Fibroblast of skin of abdomen (primary cell): ENCODE results near the gene NFATC3.
A peak's percentile ranks its signal among the peaks of the same experiment; 100 is the strongest.
"Not testable (repeated sequence)": the region's sequence is repeated elsewhere in the genome, so short reads cannot be mapped to it uniquely, and the experiment has no call there.

Experiments used
- DNase-seq: peaks from one replicate; pipeline ENCODE4 v3.0.0-alpha.2; 2013

The NFATC3 gene

GRCh38 chr16:68090130-68090529 is 5.0 kb downstream of the NFATC3 start:
- DNase-seq = no peak

- DNase-seq = no peak
These were observed 5.4 kb downstream of the NFATC3 start for GRCh38 chr16:68090533-68090932.

GRCh38 chr16:68091380-68092261 is 6.5 kb downstream of the NFATC3 start:
- DNase-seq = peak; percentile 56

- not testable (repeated sequence) for DNase-seq
These were observed 7.1 kb downstream of the NFATC3 start for GRCh38 chr16:68092275-68092674.

- DNase-seq = peak; percentile 68
These were observed 8.8 kb downstream of the NFATC3 start for GRCh38 chr16:68093816-68094613.

GRCh38 chr16:68094614-68094934 is 9.4 kb downstream of the NFATC3 start:
- DNase-seq = no peak

GRCh38 chr16:68096491-68096890 is 11.3 kb downstream of the NFATC3 start:
- no peak for DNase-seq

GRCh38 chr16:68097088-68097487 is 11.9 kb downstream of the NFATC3 start:
- no peak for DNase-seq

GRCh38 chr16:68097895-68098294 is 12.7 kb downstream of the NFATC3 start:
- DNase-seq = no peak

GRCh38 chr16:68100488-68100887 is 15.3 kb downstream of the NFATC3 start:
- no peak for DNase-seq

- DNase-seq = no peak
These were observed 20.4 kb downstream of the NFATC3 start for GRCh38 chr16:68105611-68106010.

GRCh38 chr16:68107230-68107928 is 22.2 kb downstream of the NFATC3 start:
- not testable (repeated sequence) for DNase-seq

GRCh38 chr16:68109156-68109555 is 24.0 kb downstream of the NFATC3 start:
- DNase-seq = not testable (repeated sequence)

GRCh38 chr16:68110611-68111010 is 25.4 kb downstream of the NFATC3 start:
- not testable (repeated sequence) for DNase-seq

- no peak for DNase-seq
These were observed 26.2 kb downstream of the NFATC3 start for GRCh38 chr16:68111379-68111778.

- no peak for DNase-seq
These were observed 28.0 kb downstream of the NFATC3 start for GRCh38 chr16:68113059-68113761.

GRCh38 chr16:68113765-68114240 is 28.6 kb downstream of the NFATC3 start:
- no peak for DNase-seq

GRCh38 chr16:68114939-68115338 is 29.8 kb downstream of the NFATC3 start:
- peak; percentile 26 for DNase-seq

- DNase-seq = no peak
These were observed 30.7 kb downstream of the NFATC3 start for GRCh38 chr16:68115851-68116250.

GRCh38 chr16:68116256-68116867 is 31.2 kb downstream of the NFATC3 start:
- DNase-seq = peak; percentile 12

- no peak for DNase-seq
These were observed 32.7 kb downstream of the NFATC3 start for GRCh38 chr16:68117884-68118283.

GRCh38 chr16:68118954-68119353 is 33.8 kb downstream of the NFATC3 start:
- DNase-seq = not testable (repeated sequence)
